ENCODE results near the gene PER2. TPM values are rescaled to one million over a fixed set of nuclear protein-coding genes. Genes with fewer than 3 reads are reported as not detected.
"Not testable (repeated sequence)": the region's sequence is repeated elsewhere in the genome, so short reads cannot be mapped to it uniquely, and the experiment has no call there.

PER2 gene
- total RNA-seq, 1 donor, result 10.8 TPM

GRCh38 chr2:238281826-238282480, 6.5 kb downstream of the PER2 start:
- no peak for DNase-seq (ENCODE audit: low read depth)
- H3K4me3 ChIP-seq (ENCODE audit: low read depth, low read length), result no peak overlapping the region
- TF ChIP-seq CTCF (IDR thresholded peaks at IDR 0.05; ENCODE audit: insufficient read depth, low read length), result no peak

- no peak for DNase-seq (ENCODE audit: low read depth)
- H3K4me3 ChIP-seq (ENCODE audit: low read depth, low read length), result no peak overlapping the region
- TF ChIP-seq CTCF (IDR thresholded peaks at IDR 0.05; ENCODE audit: insufficient read depth, low read length), result no peak
Measured at GRCh38 chr2:238280083-238280825, 8.2 kb downstream of the PER2 start.

GRCh38 chr2:238279324-238279682, 9.1 kb downstream of the PER2 start:
- no peak overlapping the region for H3K4me3 ChIP-seq (ENCODE audit: low read depth, low read length)
- no peak for DNase-seq (ENCODE audit: low read depth)
- TF ChIP-seq CTCF (IDR thresholded peaks at IDR 0.05; ENCODE audit: insufficient read depth, low read length), result no peak

GRCh38 chr2:238278626-238279323, 9.6 kb downstream of the PER2 start:
- no peak for DNase-seq (ENCODE audit: low read depth)
- no peak for TF ChIP-seq CTCF (IDR thresholded peaks at IDR 0.05; ENCODE audit: insufficient read depth, low read length)
- H3K4me3 ChIP-seq (ENCODE audit: low read depth, low read length), result no peak overlapping the region

- H3K4me3 ChIP-seq (ENCODE audit: low read depth, low read length), result no peak overlapping the region
- TF ChIP-seq CTCF (IDR thresholded peaks at IDR 0.05; ENCODE audit: insufficient read depth, low read length), result no peak
- no peak for DNase-seq (ENCODE audit: low read depth)
Measured at GRCh38 chr2:238277695-238278094, 10.7 kb downstream of the PER2 start.

- TF ChIP-seq CTCF (IDR thresholded peaks at IDR 0.05; ENCODE audit: insufficient read depth, low read length), result no peak
- no peak for DNase-seq (ENCODE audit: low read depth)
- no peak overlapping the region for H3K4me3 ChIP-seq (ENCODE audit: low read depth, low read length)
Measured at GRCh38 chr2:238274152-238274865, 14.1 kb downstream of the PER2 start.

GRCh38 chr2:238273433-238273832, 15.0 kb downstream of the PER2 start:
- H3K4me3 ChIP-seq (ENCODE audit: low read depth, low read length); DNase-seq (ENCODE audit: low read depth): not testable (repeated sequence)

Measured in fibroblast of the aortic adventitia (primary cell).